Thyroid gland (tissue), 4 donors: ENCODE results near the gene GNG7. TPM values are rescaled to one million over a fixed set of nuclear protein-coding genes. Genes with fewer than 3 reads are reported as not detected.
A peak's percentile ranks its signal among the peaks of the same experiment; 100 is the strongest.

Experiments used
- DNase-seq, 2 donors: peaks; one replicate each; pipeline ENCODE4 v3.0.0-alpha.2; 2019
- H3K27ac ChIP-seq, 3 donors: fragments of 200-600 bp; sonication (generic); 1 replicate in 2 of 3; 2 replicates in 1 of 3; pipeline ENCODE4 v1.5.1; 2016 to 2019; ENCODE audit warnings: mild to moderate bottlenecking in 1 of 3, moderate library complexity in 1 of 3
- H3K27me3 ChIP-seq: fragments of 200-600 bp; sonication (generic); one replicate; pipeline ENCODE4 v1.5.1; 2019
- H3K36me3 ChIP-seq, 2 donors: fragments of 200-600 bp; sonication (generic); one replicate each; pipeline ENCODE4 v1.5.1; 2016 to 2019
- H3K4me1 ChIP-seq, 2 donors: fragments of 200-600 bp; sonication (generic); one replicate each; pipeline ENCODE4 v1.5.1; 2017 to 2019
- H3K4me3 ChIP-seq, 3 donors: fragments of 200-600 bp; sonication (generic); replicated peaks in 1 of 3; 1 replicate in 2 of 3; 2 replicates in 1 of 3; pipeline ENCODE4 v1.5.1; 2016; ENCODE audit warnings: mild to moderate bottlenecking in 1 of 3
- H3K9me3 ChIP-seq: fragments of 200-600 bp; sonication (generic); one replicate; pipeline ENCODE4 v1.5.1; 2017
- POLR2A ChIP-seq, 2 donors: fragments of 450-650 bp; IDR thresholded peaks; one replicate each; pipeline ENCODE4 v1.6.1; 2017; ENCODE audit warnings: antibody characterized with exemption in 2 of 2, mild to moderate bottlenecking in 2 of 2, moderate library complexity in 1 of 2
- WGBS, 2 donors: methylation state at CpG; one replicate each; pipeline ENCODE4 v1.1.5; 2017; 5-methylcytosine and 5-hydroxymethylcytosine counted together
- intact Hi-C: fragments of 100-400 bp; cut with DNase I; formaldehyde crosslinking; loops from one replicate; pipeline ENCODE4 v1.15.1; 2023
- total RNA-seq, 4 donors: library from RNA; depleted of rRNA; stranded (reverse); fragments of >200 nt; gene quantifications; one replicate each; pipeline ENCODE4 v1.2.3, GENCODE V29; 2016
- TF ChIP-seq, protein P1 (sequence below), 6 experiments: fragments of 200-600 bp in 3 of 6; fragments of 450-650 bp in 3 of 6; sonication (generic) in 3 of 6; IDR thresholded peaks; one replicate each; pipeline ENCODE4 v1.5.1; 2016 to 2019; ENCODE audit warnings: antibody characterized with exemption in 6 of 6, mild to moderate bottlenecking in 2 of 6, inconsistent platforms in 1 of 6, moderate library complexity in 1 of 6

Gene GNG7
- total RNA-seq, 4 donors from 2014 or later: 3.8 to 6.9 (median 5.6) TPM

DNA sequence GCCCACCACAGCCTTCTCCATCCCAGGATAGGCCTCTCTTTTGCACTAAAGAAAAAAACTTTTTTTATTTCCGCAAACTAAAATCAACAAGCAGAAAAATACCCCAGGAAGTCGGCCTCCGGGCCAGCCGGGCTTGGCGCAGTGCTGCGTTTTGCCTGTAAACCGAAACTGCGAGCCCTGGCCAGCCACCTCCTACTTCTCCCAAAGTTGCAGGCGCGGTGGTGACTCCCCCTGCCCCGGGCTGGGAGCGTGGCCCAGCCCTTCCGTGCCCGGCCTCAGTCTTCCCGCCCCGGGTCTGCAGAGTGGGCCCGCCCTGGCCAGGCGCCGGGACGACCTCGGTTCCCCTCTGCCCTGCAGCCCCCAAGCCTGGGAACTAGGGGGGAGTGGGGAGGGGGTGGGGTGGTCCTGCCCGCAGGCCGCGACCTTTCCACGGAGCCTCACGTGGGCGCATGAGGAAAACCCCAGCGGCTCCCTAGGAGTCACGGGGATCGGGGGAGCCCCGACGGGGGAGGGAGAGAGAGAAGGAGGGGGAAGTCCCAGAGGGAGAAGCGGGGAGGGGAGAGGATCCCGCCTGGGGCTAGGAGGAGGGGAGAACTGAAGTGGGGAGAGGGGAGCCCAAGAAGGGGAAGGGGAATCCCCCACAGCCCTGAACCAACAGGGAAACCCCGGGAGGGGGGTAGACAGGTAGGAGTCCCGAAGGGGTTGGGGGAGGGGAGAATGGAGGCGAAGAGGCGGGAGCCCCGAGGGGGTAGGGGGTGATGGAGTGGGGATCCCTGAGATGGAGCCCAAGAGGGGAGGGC lies 223.5 kb downstream of the GNG7 start:
- peak overlapping the region; percentile 94 to 99 (median 98) for H3K27ac ChIP-seq
- TF ChIP-seq, protein P1, sequence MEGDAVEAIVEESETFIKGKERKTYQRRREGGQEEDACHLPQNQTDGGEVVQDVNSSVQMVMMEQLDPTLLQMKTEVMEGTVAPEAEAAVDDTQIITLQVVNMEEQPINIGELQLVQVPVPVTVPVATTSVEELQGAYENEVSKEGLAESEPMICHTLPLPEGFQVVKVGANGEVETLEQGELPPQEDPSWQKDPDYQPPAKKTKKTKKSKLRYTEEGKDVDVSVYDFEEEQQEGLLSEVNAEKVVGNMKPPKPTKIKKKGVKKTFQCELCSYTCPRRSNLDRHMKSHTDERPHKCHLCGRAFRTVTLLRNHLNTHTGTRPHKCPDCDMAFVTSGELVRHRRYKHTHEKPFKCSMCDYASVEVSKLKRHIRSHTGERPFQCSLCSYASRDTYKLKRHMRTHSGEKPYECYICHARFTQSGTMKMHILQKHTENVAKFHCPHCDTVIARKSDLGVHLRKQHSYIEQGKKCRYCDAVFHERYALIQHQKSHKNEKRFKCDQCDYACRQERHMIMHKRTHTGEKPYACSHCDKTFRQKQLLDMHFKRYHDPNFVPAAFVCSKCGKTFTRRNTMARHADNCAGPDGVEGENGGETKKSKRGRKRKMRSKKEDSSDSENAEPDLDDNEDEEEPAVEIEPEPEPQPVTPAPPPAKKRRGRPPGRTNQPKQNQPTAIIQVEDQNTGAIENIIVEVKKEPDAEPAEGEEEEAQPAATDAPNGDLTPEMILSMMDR (IDR thresholded peaks at IDR 0.05): no peak
- TF ChIP-seq POLR2A (IDR thresholded peaks at IDR 0.05): peak in 1 of 2 donors; percentile 55
- intact Hi-C loops: loop anchor here (5.0 kb wide), 2 partner anchors 63 to 133 kb away; no protein-coding TSS in a partner anchor
- peaks cover 16 to 31% of the 10 kb centered on the region in 2 donors for H3K4me1 ChIP-seq
- no peaks in the 10 kb centered on the region for H3K9me3 ChIP-seq
- DNase-seq: peak; percentile 87 to 89
- H3K27me3 ChIP-seq: no peaks in the 10 kb centered on the region
- 3 to 4% methylated on average over 18 to 31 of the region's 39 CpGs for WGBS, 2 donors
- H3K36me3 ChIP-seq: peaks cover 9 to 17% of the 10 kb centered on the region in 2 donors
- H3K4me3 ChIP-seq: peak overlapping the region in 2 of 3 donors; percentile 93 to 99

DNA sequence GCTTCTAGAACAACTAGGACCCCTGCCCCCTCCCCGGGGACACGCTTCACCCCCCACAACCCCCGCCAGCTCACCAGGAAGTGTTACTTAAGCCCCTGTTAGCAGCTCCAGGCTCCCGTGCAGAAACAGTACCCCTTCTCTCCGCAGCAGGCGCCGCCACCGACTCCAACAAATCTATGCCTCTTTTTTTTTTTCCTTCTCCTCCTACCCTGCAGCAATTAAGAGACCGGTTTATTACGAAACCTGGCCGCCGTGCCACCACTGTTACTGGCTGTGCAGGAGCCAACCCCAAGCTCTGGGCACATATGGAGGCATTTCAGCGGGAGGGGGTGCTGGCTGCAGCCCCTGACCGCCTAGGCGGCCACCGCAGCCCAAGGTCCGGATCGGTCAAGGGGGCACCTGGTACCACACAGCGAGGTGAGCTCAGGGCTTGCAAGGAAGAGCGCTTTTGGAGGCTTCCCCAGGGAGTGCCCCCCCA lies 224.2 kb downstream of the GNG7 start:
- no peaks in the 10 kb centered on the region for H3K27me3 ChIP-seq
- H3K4me1 ChIP-seq: peaks cover 16 to 31% of the 10 kb centered on the region in 2 donors
- H3K36me3 ChIP-seq: peaks cover 9 to 17% of the 10 kb centered on the region in 2 donors
- no peaks in the 10 kb centered on the region for H3K9me3 ChIP-seq
- H3K4me3 ChIP-seq: peak overlapping the region in 2 of 3 donors; percentile 93 to 99
- peak; percentile 77 for DNase-seq
- intact Hi-C loops: loop anchor here (5.0 kb wide), 2 partner anchors 64 to 134 kb away; no protein-coding TSS in a partner anchor
- peak overlapping the region; percentile 94 to 99 (median 98) for H3K27ac ChIP-seq
- 5 to 9% methylated on average over 14 to 20 of the region's 20 CpGs for WGBS, 2 donors
- TF ChIP-seq POLR2A (IDR thresholded peaks at IDR 0.05): no peak
- TF ChIP-seq, protein P1 (IDR thresholded peaks at IDR 0.05): peak in 3 of 6 experiments; percentile 36 to 56 (median 38)

DNA sequence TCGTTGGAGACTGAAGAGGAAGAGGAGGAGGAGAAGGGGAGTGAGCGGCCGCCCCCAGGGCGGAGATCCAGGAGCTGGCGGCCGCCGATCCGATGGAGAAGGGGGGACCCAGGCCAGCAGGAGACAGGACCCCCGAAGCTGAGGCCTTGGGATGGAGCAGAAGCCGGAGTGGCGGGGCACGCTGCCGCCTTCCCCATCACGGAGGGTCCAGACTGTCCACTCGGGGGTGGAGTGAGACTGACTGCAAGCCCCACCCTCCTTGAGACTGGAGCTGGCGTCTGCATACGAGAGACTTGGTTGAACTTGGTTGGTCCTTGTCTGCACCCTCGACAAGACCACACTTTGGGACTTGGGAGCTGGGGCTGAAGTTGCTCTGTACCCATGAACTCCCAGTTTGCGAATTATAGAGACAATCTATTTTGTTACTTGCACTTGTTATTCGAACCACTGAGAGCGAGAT lies 224.7 kb downstream of the GNG7 start:
- TF ChIP-seq POLR2A (IDR thresholded peaks at IDR 0.05): peak in 1 of 2 donors; percentile 1
- TF ChIP-seq, protein P1 (IDR thresholded peaks at IDR 0.05): no peak
- Histone ChIP-seq H3K27me3 (no peaks in the 10 kb centered on the region), H3K27ac (peak overlapping the region; percentile 94 to 99 (median 98)), H3K4me3 (peak overlapping the region; percentile 93 to 100 (median 99)), H3K36me3 (peaks cover 9 to 17% of the 10 kb centered on the region in 2 donors), H3K4me1 (peaks cover 16 to 31% of the 10 kb centered on the region in 2 donors), H3K9me3 (no peaks in the 10 kb centered on the region)
- intact Hi-C loops: loop anchor here (5.0 kb wide), 2 partner anchors 65 to 135 kb away; no protein-coding TSS in a partner anchor
- 50 to 60% methylated on average over 20 of the region's 21 CpGs for WGBS, 2 donors
- peak; percentile 41 to 50 for DNase-seq

DNA sequence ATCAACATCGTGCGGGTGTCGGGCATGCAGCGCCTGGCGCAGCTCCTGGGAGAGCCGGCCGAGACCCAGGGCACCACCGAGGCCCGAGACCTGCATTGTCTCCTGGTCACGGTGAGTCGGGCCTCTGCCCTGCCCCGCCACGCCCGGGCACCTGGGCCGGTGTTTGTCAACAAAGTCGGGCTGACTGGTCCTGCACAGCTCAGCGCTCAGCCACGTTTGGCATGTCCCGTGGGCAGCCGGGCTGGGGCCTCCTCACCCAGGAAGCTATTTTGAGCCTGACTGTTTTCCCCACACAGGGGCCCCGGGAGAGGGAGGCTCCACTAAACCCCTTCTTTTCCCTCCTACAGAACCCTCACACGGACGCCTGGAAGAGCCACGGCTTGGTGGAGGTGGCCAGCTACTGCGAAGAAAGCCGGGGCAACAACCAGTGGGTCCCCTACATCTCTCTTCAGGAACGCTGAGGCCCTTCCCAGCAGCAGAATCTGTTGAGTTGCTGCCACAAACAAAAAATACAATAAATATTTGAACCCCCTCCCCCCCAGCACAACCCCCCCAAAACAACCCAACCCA lies 225.3 kb downstream of the GNG7 start:
- H3K4me1 ChIP-seq: peaks cover 16 to 31% of the 10 kb centered on the region in 2 donors
- peak in 1 of 2 donors; percentile 48 for TF ChIP-seq POLR2A (IDR thresholded peaks at IDR 0.05)
- TF ChIP-seq, protein P1 (IDR thresholded peaks at IDR 0.05): no peak
- H3K36me3 ChIP-seq: peaks cover 9 to 17% of the 10 kb centered on the region in 2 donors
- peak overlapping the region; percentile 94 to 99 (median 98) for H3K27ac ChIP-seq
- H3K27me3 ChIP-seq: no peaks in the 10 kb centered on the region
- WGBS, 2 donors: 2 to 20% methylated on average over 9 of the region's 27 CpGs
- peak; percentile 54 to 73 for DNase-seq
- intact Hi-C loops: loop anchor here (5.0 kb wide), 2 partner anchors 65 to 135 kb away; no protein-coding TSS in a partner anchor
- peak overlapping the region; percentile 93 to 100 (median 99) for H3K4me3 ChIP-seq
- no peaks in the 10 kb centered on the region for H3K9me3 ChIP-seq
